Measurements from ENCODE around the gene PHACTR3.

DNA sequence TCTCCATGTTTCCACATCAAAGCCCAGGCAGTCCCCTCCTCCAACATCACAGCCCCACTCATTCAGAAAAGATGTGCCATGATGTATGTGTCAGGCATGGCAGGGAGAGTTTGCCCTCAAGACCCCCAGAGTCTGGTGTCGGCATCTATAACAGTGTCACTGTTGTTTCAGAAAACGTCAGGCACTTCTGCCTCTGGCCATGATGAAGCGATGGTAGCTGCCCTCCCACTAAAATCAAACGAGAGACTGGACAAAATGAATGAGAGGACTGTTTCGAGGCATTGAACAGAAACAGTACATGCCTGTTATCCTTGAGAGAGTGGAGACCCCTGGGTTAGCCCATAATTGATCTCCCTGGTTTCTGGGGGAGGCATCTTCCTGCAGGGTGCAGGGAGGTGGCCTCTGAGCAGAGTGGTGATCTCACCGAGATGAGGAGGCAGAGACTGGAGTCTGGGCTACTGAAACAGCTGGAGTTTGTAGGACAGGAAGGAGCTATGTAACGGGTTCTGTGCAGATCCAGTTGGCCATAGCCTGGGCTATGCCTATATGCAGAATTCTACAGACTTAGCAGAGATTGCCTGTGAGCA lies 184.6 kb downstream of the PHACTR3 start:
- TF ChIP-seq POLR2A (IDR thresholded peaks at IDR 0.05) = no peak
- TF ChIP-seq, protein P1, sequence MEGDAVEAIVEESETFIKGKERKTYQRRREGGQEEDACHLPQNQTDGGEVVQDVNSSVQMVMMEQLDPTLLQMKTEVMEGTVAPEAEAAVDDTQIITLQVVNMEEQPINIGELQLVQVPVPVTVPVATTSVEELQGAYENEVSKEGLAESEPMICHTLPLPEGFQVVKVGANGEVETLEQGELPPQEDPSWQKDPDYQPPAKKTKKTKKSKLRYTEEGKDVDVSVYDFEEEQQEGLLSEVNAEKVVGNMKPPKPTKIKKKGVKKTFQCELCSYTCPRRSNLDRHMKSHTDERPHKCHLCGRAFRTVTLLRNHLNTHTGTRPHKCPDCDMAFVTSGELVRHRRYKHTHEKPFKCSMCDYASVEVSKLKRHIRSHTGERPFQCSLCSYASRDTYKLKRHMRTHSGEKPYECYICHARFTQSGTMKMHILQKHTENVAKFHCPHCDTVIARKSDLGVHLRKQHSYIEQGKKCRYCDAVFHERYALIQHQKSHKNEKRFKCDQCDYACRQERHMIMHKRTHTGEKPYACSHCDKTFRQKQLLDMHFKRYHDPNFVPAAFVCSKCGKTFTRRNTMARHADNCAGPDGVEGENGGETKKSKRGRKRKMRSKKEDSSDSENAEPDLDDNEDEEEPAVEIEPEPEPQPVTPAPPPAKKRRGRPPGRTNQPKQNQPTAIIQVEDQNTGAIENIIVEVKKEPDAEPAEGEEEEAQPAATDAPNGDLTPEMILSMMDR (IDR thresholded peaks at IDR 0.05) = no peak
